Sciatic nerve (tissue), 2 donors: ENCODE data around the gene SLC44A5. TPM values are rescaled to one million over a fixed set of nuclear protein-coding genes. Genes with fewer than 3 reads are reported as not detected.

ENCODE experiments used
- ATAC-seq: fragments of 200-7000 bp; cut with Tn5 transposase; one replicate; pipeline ENCODE4 v1.9.1; 2020; ENCODE audit warnings: mild to moderate bottlenecking, moderate library complexity
- DNase-seq: peaks from one replicate; pipeline ENCODE4 v3.0.0-alpha.2; 2020; ENCODE audit warnings: low spot score
- intact Hi-C: fragments of 100-400 bp; cut with DNase I; formaldehyde crosslinking; loops from one replicate; pipeline ENCODE4 v1.14.2; 2022
- total RNA-seq: library from RNA; stranded (reverse); fragmentation: NEBNext Ultra II Directional; extraction: Animal tissue kit (Norgen Biotek cat#: 25700); gene quantifications from one replicate; pipeline ENCODE4 v1.2.1, GENCODE V29; 2021
- donor health status: DM: no; HTN: no; CAD: no.
- donor health status: DM: no; HTN: no; CAD: no.

Gene SLC44A5
- total RNA-seq, 1 donor from 2014 or later, result 0.31 TPM

GRCh38 chr1:75475696-75476095, 135.2 kb downstream of the SLC44A5 start:
- no peak for ATAC-seq
- DNase-seq, result no peak
- intact Hi-C loops, result no loop called here

- ATAC-seq (no peak), DNase-seq (no peak)
- intact Hi-C loops, result no loop called here
Observed at GRCh38 chr1:75472971-75473603, 137.8 kb downstream of the SLC44A5 start.

GRCh38 chr1:75472089-75472970, 138.6 kb downstream of the SLC44A5 start:
- DNase-seq, result no peak
- ATAC-seq, result no peak
- intact Hi-C loops, result no loop called here

GRCh38 chr1:75471252-75471651, 139.7 kb downstream of the SLC44A5 start:
- ATAC-seq (no peak), DNase-seq (no peak)
- intact Hi-C loops, result no loop called here

DNA sequence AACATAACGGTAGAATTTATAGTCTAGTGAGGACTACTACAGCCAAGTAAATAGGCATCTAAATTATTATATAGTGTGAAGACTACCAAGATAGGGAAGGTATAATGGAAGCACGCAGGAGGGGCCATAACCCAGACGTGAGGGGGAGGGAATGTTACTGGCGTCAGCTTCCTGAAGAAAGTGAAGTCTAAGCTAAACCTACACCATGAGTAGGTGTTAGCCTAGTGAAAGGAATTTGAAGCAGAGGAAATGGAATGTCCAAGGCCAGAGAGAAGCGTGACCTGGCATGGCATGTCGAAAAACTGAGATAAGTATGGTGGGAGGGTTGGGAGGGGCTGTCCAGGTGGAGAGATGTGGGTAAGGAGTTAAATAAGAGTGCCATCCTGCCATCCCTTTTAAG, 140.5 kb downstream of the SLC44A5 start:
- DNase-seq, result no peak
- ATAC-seq, result no peak
- intact Hi-C loops, result no loop called here

GRCh38 chr1:75469586-75470173, 141.2 kb downstream of the SLC44A5 start:
- no peak for DNase-seq
- no peak for ATAC-seq
- intact Hi-C loops, result no loop called here

DNA sequence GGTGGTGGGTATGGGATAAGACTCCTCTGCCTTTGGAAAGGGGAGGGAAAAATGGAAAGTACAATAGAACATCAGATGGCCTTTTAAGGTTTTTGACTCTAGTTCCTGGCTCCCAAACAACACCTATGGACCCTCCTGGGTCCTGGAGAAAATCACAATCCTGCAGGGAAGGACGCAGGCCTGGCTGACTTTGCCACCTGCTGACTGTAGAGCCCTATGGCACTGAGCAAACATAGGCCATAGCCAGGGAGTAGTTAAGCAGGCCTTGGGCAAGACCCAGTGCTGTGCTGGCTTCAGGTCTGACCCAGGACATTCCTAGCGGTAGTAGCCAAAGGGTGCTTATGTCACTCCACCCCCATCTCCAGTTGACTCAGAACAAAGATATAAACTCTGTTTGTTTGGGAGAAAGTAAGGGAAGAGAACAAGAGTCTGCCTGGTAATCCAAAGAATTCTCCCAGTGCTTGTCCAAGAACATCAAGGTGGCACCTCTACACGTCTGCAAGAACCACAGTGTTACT, 149.0 kb downstream of the SLC44A5 start:
- no peak for DNase-seq
- intact Hi-C loops, result loop anchor here (5.0 kb wide), 1 partner anchor 1035 kb away; no protein-coding TSS in a partner anchor
- ATAC-seq, result no peak

GRCh38 chr1:75449998-75450397, 160.9 kb downstream of the SLC44A5 start:
- intact Hi-C loops, result no loop called here
- DNase-seq, result no peak
- no peak for ATAC-seq

DNA sequence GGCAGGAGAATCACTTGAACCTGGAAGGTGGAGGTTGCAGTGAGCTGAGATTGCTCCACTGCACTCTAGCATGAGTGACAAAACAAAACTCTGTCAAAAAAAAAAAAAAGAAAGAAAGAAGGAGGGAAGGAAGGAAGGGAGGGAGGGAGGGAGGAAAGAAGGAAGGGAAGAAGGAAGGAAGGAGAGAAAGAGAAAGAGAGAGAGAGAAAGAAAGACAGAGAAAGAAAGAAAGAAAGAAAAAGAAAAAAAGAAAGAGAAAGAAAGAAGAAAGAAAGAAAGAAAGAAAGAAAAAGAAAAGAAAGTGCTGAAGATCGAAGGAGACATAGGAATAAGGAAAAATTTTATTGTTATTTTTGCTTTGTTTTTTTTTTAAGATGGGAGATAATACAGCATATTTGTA, 166.7 kb downstream of the SLC44A5 start:
- intact Hi-C loops, result no loop called here
- ATAC-seq, result no peak
- DNase-seq, result no peak

- ATAC-seq, result no peak
- intact Hi-C loops, result no loop called here
- no peak for DNase-seq
Observed at GRCh38 chr1:75440274-75440673, 170.6 kb downstream of the SLC44A5 start.

DNA sequence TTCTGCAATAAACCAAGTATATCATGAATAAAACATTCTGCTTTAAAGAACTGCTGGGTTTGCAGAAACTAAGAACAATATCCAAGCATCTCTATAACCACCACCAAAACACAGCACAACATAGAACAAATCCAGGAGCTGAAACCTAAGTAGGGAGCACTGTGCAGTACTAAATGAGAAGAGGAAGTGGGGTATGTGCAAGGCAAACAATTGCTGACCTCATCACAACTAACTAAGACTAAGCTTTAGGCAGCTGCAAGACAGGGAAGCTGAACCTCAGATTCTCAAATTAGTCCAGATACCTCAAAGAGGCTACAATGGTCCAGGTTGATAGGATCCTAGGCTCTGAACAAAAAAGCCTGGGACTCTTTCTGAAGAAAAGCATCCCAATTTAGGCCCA, 172.6 kb downstream of the SLC44A5 start:
- ATAC-seq (no peak), DNase-seq (no peak)
- intact Hi-C loops, result no loop called here

GRCh38 chr1:75431843-75432242, 179.1 kb downstream of the SLC44A5 start:
- no peak for ATAC-seq
- intact Hi-C loops, result no loop called here
- no peak for DNase-seq

GRCh38 chr1:75430526-75430925, 180.4 kb downstream of the SLC44A5 start:
- DNase-seq (no peak), ATAC-seq (no peak)
- intact Hi-C loops, result no loop called here

DNA sequence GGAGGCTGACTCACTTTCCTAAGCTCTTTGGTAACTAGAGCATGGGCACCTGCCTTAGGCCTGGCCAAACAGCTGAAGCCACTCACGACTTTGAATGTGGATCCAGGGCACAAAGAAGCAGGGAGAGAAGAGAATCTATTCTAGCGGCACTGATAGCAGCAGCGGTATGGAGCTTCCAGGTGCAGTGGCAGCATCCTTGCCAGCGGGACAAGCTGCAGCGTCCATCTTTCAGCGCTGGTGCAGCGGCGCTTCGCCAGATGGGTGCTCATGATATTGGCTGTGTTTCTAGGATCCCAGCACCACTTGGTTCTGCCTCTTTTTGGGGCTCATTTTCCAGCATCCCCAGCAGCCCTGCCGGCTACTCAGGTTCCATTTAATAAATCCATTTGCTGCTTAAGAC, 184.2 kb downstream of the SLC44A5 start:
- intact Hi-C loops, result no loop called here
- no peak for ATAC-seq
- DNase-seq, result no peak

DNA sequence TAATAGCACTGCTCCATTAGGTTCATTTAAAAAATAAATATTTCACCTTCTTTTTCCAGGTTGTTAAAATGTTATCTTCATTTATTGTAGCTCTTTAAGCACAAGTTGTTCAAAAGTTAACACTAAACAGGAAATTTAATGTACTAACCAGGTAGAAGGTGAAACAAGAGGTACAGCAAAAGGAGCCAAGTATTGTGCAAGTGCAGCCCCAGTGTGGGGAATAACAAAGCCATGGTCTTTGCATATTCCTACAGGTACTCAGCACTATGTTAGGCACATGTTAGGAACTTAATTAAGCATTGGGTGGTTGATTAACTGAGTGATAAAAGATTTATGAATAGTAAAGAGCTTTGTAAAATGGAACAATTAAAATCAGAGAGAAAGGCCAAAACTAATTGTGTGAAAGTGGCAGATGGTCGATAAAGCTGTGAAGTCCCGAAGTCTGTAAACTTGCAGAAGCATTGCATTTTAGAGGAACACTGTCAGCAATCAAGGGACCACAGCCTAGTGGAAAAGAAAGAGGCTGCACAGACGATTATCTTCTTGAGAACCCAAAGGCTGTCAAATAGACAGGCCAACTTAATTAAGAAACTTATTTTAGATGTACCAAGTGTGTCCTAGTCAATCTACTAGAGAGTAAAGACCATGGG, 185.8 kb downstream of the SLC44A5 start:
- no peak for ATAC-seq
- DNase-seq, result no peak
- intact Hi-C loops, result no loop called here

GRCh38 chr1:75423616-75424015, 187.3 kb downstream of the SLC44A5 start:
- no peak for ATAC-seq

DNA sequence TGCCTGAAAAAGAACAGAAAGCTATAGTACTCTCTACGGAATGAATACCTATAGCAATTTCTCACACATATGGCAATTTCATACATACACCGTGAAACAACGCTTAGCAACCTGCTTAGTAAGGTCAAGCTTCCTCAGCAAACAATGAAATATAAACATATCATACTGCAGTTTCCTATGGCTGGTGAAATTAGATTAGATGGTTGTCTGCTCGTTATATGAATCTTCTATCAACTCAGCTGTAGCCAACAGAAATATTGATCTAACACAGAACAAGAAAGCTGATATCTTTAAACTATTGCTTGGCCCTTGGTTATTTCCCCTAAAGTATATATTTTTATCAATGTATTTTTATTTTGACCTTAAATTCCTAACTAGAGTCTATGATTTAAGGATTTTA, 187.8 kb downstream of the SLC44A5 start:
- intact Hi-C loops, result no loop called here
- ATAC-seq (no peak), DNase-seq (no peak)

More at GRCh38 chr1:75423616-75424015, 187.3 kb downstream of the SLC44A5 start:
- DNase-seq, result no peak
- intact Hi-C loops, result no loop called here

GRCh38 chr1:75421371-75421770, 189.5 kb downstream of the SLC44A5 start:
- intact Hi-C loops, result no loop called here
- DNase-seq (no peak), ATAC-seq (no peak)

GRCh38 chr1:75415187-75415586, 195.7 kb downstream of the SLC44A5 start:
- no peak for ATAC-seq
- no peak for DNase-seq
- intact Hi-C loops, result no loop called here
